ENCODE results near the gene PRR19. TPM values are rescaled to one million over a fixed set of nuclear protein-coding genes. Genes with fewer than 3 reads are reported as not detected.

PRR19 gene, protein sequence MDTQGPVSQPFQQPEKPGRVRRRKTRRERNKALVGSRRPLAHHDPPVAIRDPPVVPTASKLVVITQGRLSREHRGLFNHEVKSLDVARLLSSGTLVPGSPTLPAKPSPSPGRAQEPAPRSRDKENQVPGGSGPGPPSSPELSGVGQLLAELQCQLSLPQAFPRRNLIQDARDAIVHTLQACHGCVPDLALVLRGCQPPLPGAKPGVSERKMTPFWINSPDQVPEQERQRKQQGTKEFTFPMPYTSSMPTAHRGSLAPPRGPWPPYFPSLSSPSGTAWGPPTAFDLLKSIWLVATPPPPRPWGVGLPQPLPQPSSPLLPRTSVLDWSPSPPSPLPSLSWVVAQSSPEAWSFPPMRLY
- total RNA-seq: not detected

DNA sequence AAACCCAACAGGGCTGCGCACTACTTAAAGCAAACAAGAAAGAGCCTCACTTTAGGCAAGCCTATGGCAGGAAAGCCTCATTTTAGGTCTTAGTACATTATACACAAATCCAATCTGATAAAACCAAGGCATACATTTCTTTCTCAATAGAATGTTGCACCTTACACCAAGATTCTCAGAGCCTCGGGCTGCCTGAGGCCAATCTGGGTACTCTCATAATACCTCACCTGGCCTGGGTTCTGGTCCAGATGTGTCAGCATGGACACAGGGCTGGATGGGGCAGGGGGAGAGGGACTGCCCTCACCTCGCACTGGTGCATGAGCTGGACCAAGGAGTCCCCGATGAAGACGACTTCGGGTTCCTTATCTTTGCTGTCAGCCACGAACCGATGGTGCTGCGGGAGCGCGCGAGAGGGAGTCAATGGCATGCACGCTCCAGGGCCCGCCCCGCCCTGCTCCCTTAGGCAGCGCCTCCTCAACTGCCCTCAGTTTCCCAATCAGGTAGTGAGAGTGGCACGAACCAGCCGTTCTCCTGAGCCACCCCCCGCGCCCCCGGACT, at the start of gene PRR19:
Gene PRR19 (plus strand): TSS at position 487 of the 558 bp plus-strand sequence. CDS start 7,453 bp downstream, outside the sequence.

DNA sequence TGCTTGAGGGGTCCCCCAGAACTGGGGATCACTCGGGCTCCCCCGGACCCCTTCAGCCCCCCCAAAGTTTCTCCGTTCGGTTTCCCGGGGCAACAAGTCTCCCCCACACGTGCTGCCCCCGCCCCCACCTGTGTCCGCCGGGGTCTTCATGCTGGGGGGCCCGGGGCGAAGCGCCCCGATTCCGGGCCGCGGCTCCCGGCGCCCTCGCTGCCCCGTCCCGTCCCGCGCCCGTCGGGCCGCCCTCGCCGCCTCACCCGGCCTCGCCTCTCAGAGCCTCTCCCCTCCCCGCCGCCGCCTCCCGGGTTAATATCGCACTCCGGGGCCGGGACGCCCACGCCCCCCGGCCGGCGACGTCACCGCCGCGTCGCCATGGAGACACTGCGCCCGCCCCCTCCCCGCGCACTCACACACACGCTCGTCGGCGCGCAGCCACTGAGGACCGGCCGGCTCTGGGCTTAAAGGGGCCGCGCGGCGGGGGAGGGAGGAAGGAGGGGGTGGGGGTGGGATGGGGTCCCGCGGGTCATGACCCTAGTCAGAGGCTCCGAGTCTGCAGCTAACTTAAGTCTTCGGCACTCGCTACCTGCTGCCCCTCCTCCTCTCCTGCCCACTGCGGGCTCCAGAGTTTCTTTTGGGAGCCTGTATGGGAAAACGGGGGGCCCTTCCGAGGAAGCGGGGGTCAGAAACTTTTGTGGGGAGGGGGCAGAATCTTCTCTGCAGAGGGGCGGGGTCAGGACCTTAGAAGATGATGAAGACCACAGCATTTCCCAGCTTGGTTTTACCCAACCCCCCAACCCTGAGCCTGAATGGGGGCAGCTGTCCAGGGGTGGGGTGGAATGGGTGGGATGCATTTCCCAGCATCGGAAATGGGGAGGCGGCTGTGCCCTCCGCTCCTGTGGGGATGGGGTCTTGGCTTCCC, 46.8 kb upstream of the PRR19 start, which contains the start of gene ERF:
Gene ERF (minus strand): TSS at position 279 of the 916 bp plus-strand sequence. CDS start 129 bp downstream, at position 150.

DNA sequence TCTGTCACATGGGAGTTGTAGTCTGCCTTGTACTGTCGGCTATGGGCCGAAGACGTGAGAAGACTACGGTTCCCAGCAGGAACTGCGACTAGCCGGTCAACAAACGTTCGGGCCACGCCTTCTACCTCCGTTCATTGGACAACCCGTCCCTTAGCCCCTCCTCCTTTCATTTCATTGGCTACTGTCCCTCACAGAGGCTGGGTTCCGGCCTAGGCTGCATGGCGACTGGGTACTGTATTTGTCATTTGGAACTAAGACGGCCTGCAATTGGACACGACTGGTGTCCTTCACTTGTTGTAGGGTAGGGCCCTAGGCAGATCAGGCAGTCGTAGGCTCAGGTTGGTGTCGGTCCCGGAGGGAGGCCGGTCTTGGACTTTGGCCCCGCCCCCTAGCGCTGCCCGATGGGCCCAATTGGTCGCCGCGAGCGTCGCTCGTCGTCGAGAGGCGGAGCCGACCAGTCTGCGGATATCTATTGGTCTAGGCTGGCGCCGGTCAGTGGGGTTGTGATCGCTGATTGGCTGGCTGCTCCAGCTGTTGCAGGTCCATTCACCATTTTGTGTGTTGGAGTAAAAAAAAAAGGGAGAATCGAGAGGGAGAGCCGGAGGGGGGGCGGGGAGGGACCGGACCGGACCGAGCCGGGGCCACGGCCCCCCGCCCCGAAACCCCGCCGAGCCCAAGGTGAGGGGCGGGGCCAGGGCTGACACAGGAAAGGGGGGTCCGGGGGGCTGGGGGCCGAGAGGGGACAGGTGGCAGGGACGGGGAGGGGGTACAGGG, 33.0 kb upstream of the PRR19 start, which contains the start of gene CIC:
Gene CIC (plus strand): TSS at position 549 of the 774 bp plus-strand sequence. CDS start 2,532 bp downstream, outside the sequence.

GRCh38 chr19:42313096-42313839, 11.3 kb downstream of the PRR19 start, which contains the start of gene TMEM145:
Gene TMEM145 (plus strand): TSS chr19:42313309. CDS start chr19:42313377, 68 bp downstream.

GRCh38 chr19:42325308-42325895, 23.5 kb downstream of the PRR19 start, which contains the start of gene MEGF8:
Gene MEGF8 (plus strand): TSS chr19:42325635. CDS start chr19:42326244, 609 bp downstream.

Other genes starting within 250 kb of the PRR19 start
- gene GRIK5, start 231.9 kb upstream of the PRR19 start, total RNA-seq: 21.4 TPM
- 21.3 TPM for gene ZNF574, start 226.0 kb upstream of the PRR19 start, total RNA-seq
- 3.2 TPM for gene POU2F2, start 169.7 kb upstream of the PRR19 start, total RNA-seq
- 40.6 TPM for gene DEDD2, start 84.5 kb upstream of the PRR19 start, total RNA-seq
- 10.9 TPM for gene ZNF526, start 81.8 kb upstream of the PRR19 start, total RNA-seq
- 34.3 TPM for gene GSK3A, start 59.5 kb upstream of the PRR19 start, total RNA-seq
- gene ERF, start 47.0 kb upstream of the PRR19 start, total RNA-seq: 38.5 TPM
- gene CIC, start 32.9 kb upstream of the PRR19 start, total RNA-seq: 65.5 TPM
- gene PAFAH1B3, start 492 bp downstream of the PRR19 start, total RNA-seq: 63.8 TPM
- gene TMEM145, start 11.2 kb downstream of the PRR19 start, total RNA-seq: 20.5 TPM
- gene MEGF8, start 23.5 kb downstream of the PRR19 start, total RNA-seq: 44.4 TPM
- gene CNFN, start 88.2 kb downstream of the PRR19 start, total RNA-seq: not detected
- gene LIPE, start 125.3 kb downstream of the PRR19 start, total RNA-seq: 22.8 TPM
- 6.6 TPM for gene CXCL17, start 140.8 kb downstream of the PRR19 start, total RNA-seq
- gene CEACAM1, start 226.3 kb downstream of the PRR19 start, total RNA-seq: 2.6 TPM